Stomach smooth muscle (tissue), 2 donors: Measurements from ENCODE around the gene RP2.
A peak's percentile ranks its signal among the peaks of the same experiment; 100 is the strongest.

Experiments used
- H3K27ac ChIP-seq: one replicate; pipeline ENCODE4 v1.7.0; 2013; ENCODE audit warnings: mild to moderate bottlenecking, low read length, inconsistent platforms
- H3K27me3 ChIP-seq, 2 donors: one replicate each; pipeline ENCODE4 v1.7.0; 2013; ENCODE audit warnings: low read length in 2 of 2; ENCODE audit not compliant: insufficient read depth in 2 of 2, control insufficient read depth in 1 of 2
- H3K36me3 ChIP-seq, 2 donors: one replicate each; pipeline ENCODE4 v1.7.0; 2013; ENCODE audit warnings: low read length in 2 of 2; ENCODE audit not compliant: control insufficient read depth in 2 of 2, insufficient read depth in 2 of 2
- H3K4me1 ChIP-seq: one replicate; pipeline ENCODE4 v1.7.0; 2013; ENCODE audit warnings: low read length; ENCODE audit not compliant: control insufficient read depth, insufficient read depth
- H3K4me3 ChIP-seq, 2 donors: one replicate each; pipeline ENCODE4 v1.7.0; 2013; ENCODE audit warnings: low read length in 2 of 2
- H3K9ac ChIP-seq, 2 donors: one replicate each; pipeline ENCODE4 v1.7.0; 2013; ENCODE audit warnings: low read length in 2 of 2, mild to moderate bottlenecking in 1 of 2
- H3K9me3 ChIP-seq, 2 donors: one replicate each; pipeline ENCODE4 v1.7.0; 2013; ENCODE audit warnings: low read length in 2 of 2; ENCODE audit not compliant: control insufficient read depth in 2 of 2
- donor health status: healthy.
- donor health status: Pancreatic carcinoma.

The RP2 gene

DNA sequence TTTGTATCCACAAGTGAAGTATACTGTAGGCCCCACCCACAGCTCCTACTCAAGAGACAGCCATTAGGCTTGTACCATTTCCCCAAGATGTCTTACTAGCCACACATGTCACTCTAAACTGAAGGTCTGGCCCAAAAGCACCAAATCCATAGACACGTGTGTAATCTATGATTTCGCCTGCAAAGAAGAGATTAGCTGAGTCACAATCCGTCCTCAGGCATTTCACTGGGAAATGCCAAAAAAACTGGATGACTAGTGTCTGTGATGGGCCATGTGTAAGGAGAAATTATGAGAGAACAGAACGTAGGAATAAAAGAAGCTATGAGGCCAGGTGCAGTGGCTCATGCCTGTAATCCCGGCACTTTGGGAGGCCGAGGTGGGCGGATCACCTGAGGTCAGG is 21.9 kb upstream of the RP2 start:
- no peaks in the 10 kb centered on the region for H3K4me1 ChIP-seq
- H3K27me3 ChIP-seq = peaks cover 0 to 13% of the 10 kb centered on the region in 2 donors
- H3K4me3 ChIP-seq = no peak overlapping the region
- no peaks in the 10 kb centered on the region for H3K36me3 ChIP-seq
- H3K27ac ChIP-seq = no peak overlapping the region
- H3K9ac ChIP-seq = no peak overlapping the region
- peaks cover 0 to 3% of the 10 kb centered on the region in 2 donors for H3K9me3 ChIP-seq

DNA sequence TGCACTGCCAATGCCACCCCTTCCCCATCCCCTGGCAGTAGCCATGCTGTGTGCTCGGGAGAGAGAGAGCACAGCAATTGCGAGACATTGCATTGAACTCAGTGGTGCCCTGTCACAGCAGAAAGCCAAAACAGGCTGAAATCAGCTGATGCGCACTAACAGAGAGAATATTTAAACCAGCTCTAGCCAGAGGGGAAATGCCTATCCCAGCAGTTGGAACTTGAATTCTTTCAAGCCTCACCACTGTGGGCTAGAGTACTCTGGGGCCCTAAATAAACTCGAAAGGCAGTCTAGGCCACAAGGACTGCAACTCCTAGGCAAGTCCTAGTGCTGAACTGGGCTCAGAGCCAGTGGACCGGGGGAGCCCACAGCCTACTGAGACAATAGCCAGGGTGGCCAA is 17.7 kb upstream of the RP2 start:
- H3K9me3 ChIP-seq = peaks cover 0 to 3% of the 10 kb centered on the region in 2 donors
- H3K27me3 ChIP-seq = peaks cover 0 to 10% of the 10 kb centered on the region in 2 donors
- no peak overlapping the region for H3K27ac ChIP-seq
- H3K4me3 ChIP-seq = no peak overlapping the region
- no peaks in the 10 kb centered on the region for H3K36me3 ChIP-seq
- H3K9ac ChIP-seq = no peak overlapping the region
- H3K4me1 ChIP-seq = no peaks in the 10 kb centered on the region

DNA sequence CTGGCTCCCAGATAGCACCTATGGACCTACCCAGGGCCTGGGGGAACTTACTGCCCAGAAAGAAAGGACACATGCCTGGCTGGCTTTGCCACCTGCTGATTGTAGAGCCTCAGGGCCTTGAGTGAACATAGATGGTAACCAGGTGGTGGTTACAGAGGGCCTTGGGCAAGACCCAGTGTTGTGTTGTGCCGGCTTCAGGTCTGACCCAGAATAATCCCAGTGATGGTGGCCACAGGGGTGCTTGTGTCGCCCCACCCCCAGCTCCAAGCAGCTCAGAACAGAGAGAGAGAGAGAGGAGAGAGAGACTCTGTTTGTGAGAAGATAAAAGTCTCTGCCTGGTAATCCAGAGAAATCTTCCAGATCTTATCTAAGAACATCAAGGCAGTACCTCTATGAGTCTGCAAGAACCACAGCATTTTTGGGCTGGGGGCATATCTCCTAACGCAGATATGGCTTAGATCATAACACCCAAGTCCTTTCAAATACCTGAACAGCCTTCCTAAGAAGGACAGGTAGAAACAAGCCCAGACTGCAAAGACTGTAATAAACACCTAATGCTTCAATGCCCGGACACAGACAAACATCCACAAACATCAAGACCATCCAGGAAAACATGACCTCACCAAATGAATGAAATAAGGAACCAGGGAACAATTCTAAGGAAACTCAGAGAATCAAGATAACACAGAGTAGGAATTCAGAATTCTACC is 16.3 kb upstream of the RP2 start:
- Histone ChIP-seq H3K4me1 (no peaks in the 10 kb centered on the region), H3K36me3 (no peaks in the 10 kb centered on the region)

GRCh38 chrX:46823481-46823880 is 13.4 kb upstream of the RP2 start:
- no peaks in the 10 kb centered on the region for H3K36me3 ChIP-seq
- no peak overlapping the region for H3K27ac ChIP-seq
- peaks cover 0 to 1% of the 10 kb centered on the region in 2 donors for H3K9me3 ChIP-seq
- no peak overlapping the region for H3K4me3 ChIP-seq
- H3K4me1 ChIP-seq = no peaks in the 10 kb centered on the region
- H3K9ac ChIP-seq = no peak overlapping the region
- H3K27me3 ChIP-seq = peaks cover 0 to 4% of the 10 kb centered on the region in 2 donors

More for the DNA sequence above, 16.3 kb upstream of the RP2 start:
- H3K4me3 ChIP-seq = no peak overlapping the region
- H3K9ac ChIP-seq = no peak overlapping the region
- H3K27me3 ChIP-seq = peaks cover 0 to 8% of the 10 kb centered on the region in 2 donors
- H3K9me3 ChIP-seq = peaks cover 0 to 3% of the 10 kb centered on the region in 2 donors
- H3K27ac ChIP-seq = no peak overlapping the region

- Histone ChIP-seq H3K27ac (no peak overlapping the region), H3K9me3 (no peaks in the 10 kb centered on the region), H3K36me3 (no peaks in the 10 kb centered on the region), H3K9ac (no peak overlapping the region), H3K27me3 (no peaks in the 10 kb centered on the region), H3K4me1 (no peaks in the 10 kb centered on the region), H3K4me3 (no peak overlapping the region)
These were observed 5.0 kb upstream of the RP2 start for GRCh38 chrX:46831765-46832327.

DNA sequence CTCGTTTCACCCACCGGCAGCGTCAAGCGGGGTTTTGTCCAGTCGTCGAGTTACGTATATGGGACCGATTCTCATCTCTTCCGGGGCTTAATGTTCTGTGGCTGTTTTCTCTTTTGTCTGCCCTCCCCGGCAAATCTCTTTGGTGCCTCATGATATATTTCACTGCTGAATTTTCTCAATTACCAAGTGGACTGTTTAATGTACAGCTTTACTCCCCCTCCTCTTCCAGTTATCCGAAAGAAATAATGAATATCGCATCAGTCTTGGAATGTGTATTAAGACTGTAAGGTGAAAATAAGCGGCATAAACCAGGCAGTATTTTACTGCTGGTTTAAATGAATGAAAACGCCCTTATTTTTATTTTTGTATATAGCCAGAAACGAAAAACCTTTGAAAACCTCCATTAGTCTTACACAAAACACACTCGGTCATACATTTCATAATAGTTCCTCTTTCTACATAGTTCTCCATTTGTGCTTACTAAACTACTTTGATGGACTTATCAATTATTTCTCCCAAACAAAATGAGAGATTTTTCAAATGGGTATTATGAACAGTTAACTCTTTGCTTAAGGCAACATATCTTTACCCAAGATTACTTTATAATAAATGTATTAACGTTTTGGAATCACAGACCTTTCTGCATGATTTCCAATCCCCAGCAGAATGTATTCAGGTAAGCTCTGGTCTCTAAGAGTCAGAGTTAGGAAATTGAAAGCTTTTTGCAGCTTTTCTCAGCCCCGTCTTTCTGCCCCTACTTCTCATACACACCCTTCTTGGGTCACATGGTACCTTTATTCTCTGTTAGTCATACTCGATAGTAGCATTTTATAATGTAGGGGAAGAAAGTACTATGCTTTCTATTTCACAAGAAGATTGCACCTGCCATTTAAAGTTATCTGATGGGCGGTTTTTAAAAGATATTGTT is 979 bp downstream of the RP2 start:
- H3K4me1 ChIP-seq = no peaks in the 10 kb centered on the region
- H3K9ac ChIP-seq = peak overlapping the region; percentile 74 to 80
- peak overlapping the region; percentile 82 for H3K27ac ChIP-seq
- no peaks in the 10 kb centered on the region for H3K36me3 ChIP-seq
- H3K4me3 ChIP-seq = peak overlapping the region; percentile 76 to 84
- no peaks in the 10 kb centered on the region for H3K27me3 ChIP-seq
- H3K9me3 ChIP-seq = no peaks in the 10 kb centered on the region

DNA sequence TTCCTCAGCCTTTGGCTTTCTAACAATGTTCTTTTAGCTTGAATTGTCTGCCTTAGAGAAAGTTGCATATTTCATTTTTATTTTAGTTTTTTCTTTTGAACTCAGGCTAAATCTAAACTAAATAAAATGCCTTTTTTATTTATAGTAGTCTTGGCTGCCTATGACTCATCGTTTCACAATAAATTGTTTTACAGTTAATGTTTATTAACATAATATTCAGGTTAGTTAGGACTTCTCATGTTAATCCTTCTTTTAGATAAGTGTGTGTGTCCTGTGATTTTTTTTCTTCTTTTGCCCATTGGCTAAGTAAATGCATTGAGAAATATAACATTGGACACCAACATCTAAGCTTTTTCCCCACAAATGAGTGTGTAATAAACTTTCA is 1.6 kb downstream of the RP2 start:
- H3K27me3 ChIP-seq = no peaks in the 10 kb centered on the region
- H3K27ac ChIP-seq = no peak overlapping the region
- H3K36me3 ChIP-seq = no peaks in the 10 kb centered on the region
- H3K9me3 ChIP-seq = no peaks in the 10 kb centered on the region
- no peak overlapping the region for H3K9ac ChIP-seq
- H3K4me1 ChIP-seq = no peaks in the 10 kb centered on the region
- H3K4me3 ChIP-seq = peak overlapping the region in 1 of 2 donors; percentile 84

DNA sequence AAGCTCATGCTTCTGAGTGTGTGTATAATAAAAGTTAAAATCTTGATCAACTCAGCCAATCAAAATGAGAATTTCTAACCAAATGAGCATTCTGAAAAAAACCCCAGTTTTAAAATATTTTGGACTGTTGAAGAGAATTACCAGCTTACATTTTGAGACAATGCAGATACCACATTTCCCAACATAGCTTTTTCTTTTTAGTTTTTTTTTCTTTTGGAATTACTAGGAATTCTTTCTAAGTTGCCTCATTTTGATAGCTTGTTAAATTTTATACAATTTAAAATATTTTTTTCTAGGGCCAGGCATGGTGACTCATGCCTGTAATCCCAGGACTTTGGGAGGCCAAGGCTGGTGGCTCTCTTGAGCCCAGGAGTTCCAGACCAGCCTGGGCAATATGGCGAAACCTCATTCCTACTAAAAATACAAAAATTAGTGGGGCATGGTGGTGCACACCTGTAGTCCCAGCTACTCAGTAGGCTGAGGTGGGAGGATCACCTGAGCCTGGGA is 2.2 kb downstream of the RP2 start:
- Histone ChIP-seq H3K36me3 (no peaks in the 10 kb centered on the region), H3K27me3 (no peaks in the 10 kb centered on the region), H3K4me1 (no peaks in the 10 kb centered on the region), H3K9ac (no peak overlapping the region), H3K9me3 (no peaks in the 10 kb centered on the region), H3K27ac (no peak overlapping the region), H3K4me3 (no peak overlapping the region)

DNA sequence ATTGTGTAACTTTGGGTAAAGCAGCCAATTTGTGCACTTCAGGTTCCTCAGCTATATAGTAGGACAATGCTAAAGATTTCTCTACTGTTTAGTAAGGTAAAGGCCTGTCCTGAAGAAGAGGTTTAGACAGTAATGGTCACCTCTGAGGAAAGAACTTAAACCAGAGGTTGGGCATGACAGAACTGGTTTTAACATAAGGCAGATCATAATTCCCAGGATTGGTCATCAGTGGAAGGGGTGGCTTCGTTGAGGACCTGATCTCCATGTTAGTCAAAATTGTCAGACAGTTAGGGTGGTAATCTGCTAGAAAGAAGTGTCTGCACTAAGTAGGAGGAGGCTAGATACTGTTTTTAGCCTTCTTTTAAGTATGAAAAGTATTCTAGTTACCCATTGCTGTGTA is 4.1 kb downstream of the RP2 start:
- no peaks in the 10 kb centered on the region for H3K4me1 ChIP-seq
- no peaks in the 10 kb centered on the region for H3K9me3 ChIP-seq
- H3K27ac ChIP-seq = no peak overlapping the region
- H3K27me3 ChIP-seq = no peaks in the 10 kb centered on the region
- no peaks in the 10 kb centered on the region for H3K36me3 ChIP-seq
- H3K9ac ChIP-seq = no peak overlapping the region
- no peak overlapping the region for H3K4me3 ChIP-seq

GRCh38 chrX:46841346-46841745 is 4.5 kb downstream of the RP2 start:
- Histone ChIP-seq H3K9me3 (no peaks in the 10 kb centered on the region), H3K9ac (no peak overlapping the region), H3K36me3 (no peaks in the 10 kb centered on the region), H3K27me3 (no peaks in the 10 kb centered on the region), H3K27ac (no peak overlapping the region), H3K4me1 (no peaks in the 10 kb centered on the region), H3K4me3 (no peak overlapping the region)
